HEK293 (cell line): ENCODE measurements around the gene APCDD1L.

Experiments
- HOXD13 ChIP-seq: sonication (generic); formaldehyde crosslinking; IDR thresholded peaks from 2 replicates; pipeline ENCODE4 v1.8.0; 2022; ENCODE audit warnings: missing genetic modification reagents, borderline replicate concordance
- KLF9 ChIP-seq: fragments of 450-650 bp; formaldehyde crosslinking; IDR thresholded peaks from 2 replicates; pipeline ENCODE4 v1.5.1; 2016; ENCODE audit warnings: missing biosample characterization, missing genetic modification characterization, low read depth
- REPIN1 ChIP-seq: fragments of 450-650 bp; formaldehyde crosslinking; IDR thresholded peaks from 2 replicates; pipeline ENCODE4 v1.5.1; 2017; ENCODE audit warnings: missing biosample characterization, missing genetic modification characterization, low read depth
- TCF7L2 ChIP-seq: IDR thresholded peaks from 2 replicates; pipeline ENCODE4 v1.6.1; 2011; ENCODE audit warnings: low read depth, mild to moderate bottlenecking, inconsistent platforms, low read length, moderate library complexity, borderline replicate concordance
- YY1 ChIP-seq: fragments of 450-650 bp; formaldehyde crosslinking; IDR thresholded peaks from 2 replicates; pipeline ENCODE4 v1.5.1; 2018; ENCODE audit warnings: missing biosample characterization, missing genetic modification characterization
- ZNF239 ChIP-seq: fragments of 450-650 bp; formaldehyde crosslinking; IDR thresholded peaks from 2 replicates; pipeline ENCODE4 v1.5.1; 2016; ENCODE audit warnings: missing biosample characterization, missing genetic modification characterization
- ZNF560 ChIP-seq: fragments of 450-650 bp; formaldehyde crosslinking; IDR thresholded peaks from 2 replicates; pipeline ENCODE4 v1.5.1; 2017; ENCODE audit warnings: missing biosample characterization, missing genetic modification characterization, borderline replicate concordance
- ZNF664 ChIP-seq: fragments of 450-650 bp; formaldehyde crosslinking; IDR thresholded peaks from 2 replicates; pipeline ENCODE4 v1.5.1; 2016; ENCODE audit warnings: missing biosample characterization, missing genetic modification characterization
- ZNF785 ChIP-seq: fragments of 450-650 bp; formaldehyde crosslinking; IDR thresholded peaks from 2 replicates; pipeline ENCODE4 v1.5.1; 2016; ENCODE audit warnings: missing biosample characterization, missing genetic modification characterization
- TF ChIP-seq, protein P1 (sequence below): sonication (generic); formaldehyde crosslinking; IDR thresholded peaks from 2 replicates; pipeline ENCODE4 v1.8.1; 2022; ENCODE audit warnings: mild to moderate bottlenecking, moderate library complexity, missing genetic modification reagents
- TF ChIP-seq, protein P2 (sequence below): fragments of 450-650 bp; formaldehyde crosslinking; IDR thresholded peaks from 2 replicates; pipeline ENCODE4 v1.5.1; 2016; ENCODE audit warnings: missing biosample characterization, missing genetic modification characterization

DNA sequence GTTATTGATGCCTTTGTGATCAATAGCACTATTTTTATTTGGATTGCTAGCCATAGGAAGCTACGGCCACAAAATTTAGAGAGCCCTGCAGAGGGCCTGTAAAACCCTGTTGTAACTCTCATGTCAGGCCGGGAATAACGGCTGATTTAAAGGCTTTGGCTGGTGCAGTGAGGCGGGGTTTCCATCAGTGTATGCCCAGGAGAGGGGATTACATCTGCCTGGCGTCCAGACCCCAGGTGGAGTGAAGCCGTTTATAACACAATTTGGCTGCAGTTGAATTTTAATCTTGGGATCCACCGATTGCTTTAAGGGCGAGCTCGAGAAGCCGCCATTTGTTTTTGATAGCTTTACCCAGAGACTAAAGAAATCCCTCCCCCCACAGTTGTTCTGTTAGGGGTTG is 29.1 kb upstream of the APCDD1L start:
- TF ChIP-seq REPIN1 (no peak), TCF7L2 (no peak), ZNF239 (tag by site-specific recombination) (no peak), YY1 (tag by site-specific recombination) (no peak), HOXD13 (no peak), KLF9 (tag by site-specific recombination) (no peak), ZNF785 (tag by site-specific recombination) (no peak), ZNF560 (no peak), ZNF664 (tag by site-specific recombination) (no peak)
- TF ChIP-seq, protein P1, sequence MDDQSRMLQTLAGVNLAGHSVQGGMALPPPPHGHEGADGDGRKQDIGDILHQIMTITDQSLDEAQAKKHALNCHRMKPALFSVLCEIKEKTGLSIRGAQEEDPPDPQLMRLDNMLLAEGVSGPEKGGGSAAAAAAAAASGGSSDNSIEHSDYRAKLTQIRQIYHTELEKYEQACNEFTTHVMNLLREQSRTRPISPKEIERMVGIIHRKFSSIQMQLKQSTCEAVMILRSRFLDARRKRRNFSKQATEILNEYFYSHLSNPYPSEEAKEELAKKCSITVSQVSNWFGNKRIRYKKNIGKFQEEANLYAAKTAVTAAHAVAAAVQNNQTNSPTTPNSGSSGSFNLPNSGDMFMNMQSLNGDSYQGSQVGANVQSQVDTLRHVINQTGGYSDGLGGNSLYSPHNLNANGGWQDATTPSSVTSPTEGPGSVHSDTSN = no peak
- TF ChIP-seq, protein P2, sequence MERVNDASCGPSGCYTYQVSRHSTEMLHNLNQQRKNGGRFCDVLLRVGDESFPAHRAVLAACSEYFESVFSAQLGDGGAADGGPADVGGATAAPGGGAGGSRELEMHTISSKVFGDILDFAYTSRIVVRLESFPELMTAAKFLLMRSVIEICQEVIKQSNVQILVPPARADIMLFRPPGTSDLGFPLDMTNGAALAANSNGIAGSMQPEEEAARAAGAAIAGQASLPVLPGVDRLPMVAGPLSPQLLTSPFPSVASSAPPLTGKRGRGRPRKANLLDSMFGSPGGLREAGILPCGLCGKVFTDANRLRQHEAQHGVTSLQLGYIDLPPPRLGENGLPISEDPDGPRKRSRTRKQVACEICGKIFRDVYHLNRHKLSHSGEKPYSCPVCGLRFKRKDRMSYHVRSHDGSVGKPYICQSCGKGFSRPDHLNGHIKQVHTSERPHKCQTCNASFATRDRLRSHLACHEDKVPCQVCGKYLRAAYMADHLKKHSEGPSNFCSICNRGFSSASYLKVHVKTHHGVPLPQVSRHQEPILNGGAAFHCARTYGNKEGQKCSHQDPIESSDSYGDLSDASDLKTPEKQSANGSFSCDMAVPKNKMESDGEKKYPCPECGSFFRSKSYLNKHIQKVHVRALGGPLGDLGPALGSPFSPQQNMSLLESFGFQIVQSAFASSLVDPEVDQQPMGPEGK (tag by site-specific recombination) = no peak
